H1 (cell line): ENCODE data around the gene SERHL2. TPM values are rescaled to one million over a fixed set of nuclear protein-coding genes. Genes with fewer than 3 reads are reported as not detected.
A peak's percentile ranks its signal among the peaks of the same experiment; 100 is the strongest.

Experiments used
- CTCF ChIA-PET: fragments of 300-600 bp; sonication (Branson Sonifier 250); formaldehyde crosslinking; loops from one replicate; lab custom pipeline; 2021; ENCODE audit not compliant: partially characterized antibody; lab: Charles Lee
- POLR2A ChIA-PET: fragments of 300-600 bp; sonication (Branson Sonifier 250); formaldehyde crosslinking; loops from one replicate; lab custom pipeline; 2021; ENCODE audit warnings: inconsistent platforms; ENCODE audit not compliant: partially characterized antibody; lab: Charles Lee
- DNase-seq, 2 experiments: peaks; one replicate each; pipeline versions ENCODE4 v3.0.0 to v3.0.0-alpha.2; 2010 to 2022; ENCODE audit warnings: low spot score in 2 of 2, low read depth in 1 of 2, mixed read lengths in 1 of 2
- FAIRE-seq: peaks from 2 replicates; lab custom pipeline; 2011; peaks lifted over from hg19 to GRCh38; lab: Jason Lieb, UNC
- H2AFZ ChIP-seq: 2 replicates; pipeline ENCODE4 v1.8.1; 2012; ENCODE audit warnings: low read length, inconsistent platforms
- H2AK5ac ChIP-seq: 2 replicates; pipeline ENCODE4 v1.6.1; 2013; ENCODE audit warnings: low read depth, low read length
- H2BK120ac ChIP-seq: replicated peaks from 2 replicates; pipeline ENCODE3; 2013; ENCODE audit warnings: low read depth, low read length, inconsistent platforms
- H2BK12ac ChIP-seq: 2 replicates; pipeline ENCODE4 v1.6.1; 2013; ENCODE audit warnings: low read depth, low read length
- H2BK15ac ChIP-seq: 2 replicates; pipeline ENCODE4 v1.6.1; 2013; ENCODE audit warnings: low read length
- H2BK20ac ChIP-seq: 2 replicates; pipeline ENCODE4 v1.6.1; 2013; ENCODE audit warnings: low read length
- H2BK5ac ChIP-seq: 2 replicates; pipeline ENCODE4 v1.6.1; 2013; ENCODE audit warnings: low read depth, low read length
- H3K14ac ChIP-seq: 2 replicates; pipeline ENCODE4 v1.6.1; 2013; ENCODE audit warnings: inconsistent platforms; ENCODE audit not compliant: insufficient read length
- H3K18ac ChIP-seq: 2 replicates; pipeline ENCODE4 v1.6.1; 2013; ENCODE audit warnings: low read length; ENCODE audit errors: extremely low read depth
- H3K23ac ChIP-seq: 2 replicates; pipeline ENCODE4 v1.6.1; 2013; ENCODE audit warnings: inconsistent platforms; ENCODE audit not compliant: insufficient read length
- H3K23me2 ChIP-seq: 2 replicates; pipeline ENCODE4 v1.6.1; 2013; ENCODE audit warnings: low read depth, low read length
- H3K27ac ChIP-seq: 2 replicates; pipeline ENCODE4 v1.6.1; 2011; ENCODE audit warnings: low read depth, low read length, inconsistent platforms
- H3K27me3 ChIP-seq, 4 experiments: replicated peaks in 1 of 4; 1 replicate in 1 of 4; 2 replicates in 3 of 4; pipeline versions ENCODE4 v1.6.1 to v1.8.1; 2011 to 2013; ENCODE audit warnings: low read length in 3 of 4, mild to moderate bottlenecking in 3 of 4, inconsistent platforms in 2 of 4, mixed read lengths in 2 of 4, moderate library complexity in 1 of 4; ENCODE audit not compliant: control insufficient read depth in 3 of 4, insufficient read depth in 3 of 4; ENCODE audit errors: extremely low read depth in 1 of 4
- H3K36me3 ChIP-seq, 4 experiments: 2 replicates each; pipeline versions ENCODE4 v1.6.1 to v1.8.1; 2011 to 2013; ENCODE audit warnings: mild to moderate bottlenecking in 4 of 4, low read length in 3 of 4, moderate library complexity in 2 of 4, control low read depth in 1 of 4, inconsistent platforms in 1 of 4; ENCODE audit not compliant: insufficient read depth in 4 of 4, control insufficient read depth in 2 of 4
- H3K4ac ChIP-seq: replicated peaks from 2 replicates; pipeline ENCODE3; 2013; ENCODE audit warnings: low read length, low read depth, mixed read lengths, inconsistent platforms; ENCODE audit not compliant: insufficient read length
- H3K4me1 ChIP-seq, 4 experiments: replicated peaks in 1 of 4; 1 replicate in 1 of 4; 2 replicates in 3 of 4; pipeline versions ENCODE4 v1.6.1 to v1.8.1; 2011 to 2013; ENCODE audit warnings: low read length in 3 of 4, inconsistent platforms in 2 of 4, mixed read lengths in 1 of 4; ENCODE audit not compliant: insufficient read depth in 4 of 4, control insufficient read depth in 3 of 4
- H3K4me2 ChIP-seq, 2 experiments: 2 replicates each; pipeline versions ENCODE4 v1.6.1 to v1.8.1; 2011 to 2013; ENCODE audit warnings: low read depth in 2 of 2, low read length in 2 of 2, control low read depth in 1 of 2, inconsistent platforms in 1 of 2, mild to moderate bottlenecking in 1 of 2; ENCODE audit not compliant: insufficient read depth in 1 of 2
- H3K4me3 ChIP-seq, 4 experiments: fragments of 200-600, 300-600 bp in 1 of 4; sonication (generic), shearing (Covaris generic), sonication (Bioruptor Twin) in 1 of 4; 2 replicates each; pipeline versions ENCODE4 v1.5.1 to v1.8.1; 2011 to 2016; ENCODE audit warnings: low read length in 4 of 4, low read depth in 3 of 4, control low read depth in 2 of 4, inconsistent platforms in 2 of 4, mild to moderate bottlenecking in 2 of 4, mixed read lengths in 1 of 4, moderate library complexity in 1 of 4; ENCODE audit not compliant: insufficient read depth in 2 of 4; ENCODE audit errors: extremely low read depth in 1 of 4
- H3K56ac ChIP-seq: replicated peaks from 2 replicates; pipeline ENCODE3; 2013; ENCODE audit warnings: low read depth, mild to moderate bottlenecking, mixed read lengths, low read length, inconsistent platforms; ENCODE audit not compliant: insufficient read length
- H3K79me1 ChIP-seq: 2 replicates; pipeline ENCODE4 v1.6.1; 2013; ENCODE audit warnings: low read depth, low read length, control low read depth
- H3K79me2 ChIP-seq, 2 experiments: 2 replicates each; pipeline versions ENCODE4 v1.6.1 to v1.8.1; 2012 to 2013; ENCODE audit warnings: low read length in 2 of 2, mild to moderate bottlenecking in 2 of 2, inconsistent platforms in 1 of 2; ENCODE audit not compliant: insufficient read depth in 2 of 2, control insufficient read depth in 1 of 2
- H3K9ac ChIP-seq, 4 experiments: replicated peaks in 1 of 4; 1 replicate in 1 of 4; 2 replicates in 3 of 4; pipeline versions ENCODE4 v1.6.1 to v1.8.1; 2011 to 2013; ENCODE audit warnings: low read depth in 3 of 4, low read length in 3 of 4, control low read depth in 2 of 4, mild to moderate bottlenecking in 2 of 4, moderate library complexity in 2 of 4, inconsistent platforms in 1 of 4; ENCODE audit errors: extremely low read depth in 1 of 4
- H3K9me3 ChIP-seq, 2 experiments: 2 replicates each; pipeline versions ENCODE4 v1.6.1 to v1.8.1; 2012 to 2013; ENCODE audit warnings: mild to moderate bottlenecking in 2 of 2, moderate library complexity in 2 of 2, control low read depth in 1 of 2, inconsistent platforms in 1 of 2, low read depth in 1 of 2, low read length in 1 of 2, mixed read lengths in 1 of 2; ENCODE audit not compliant: insufficient read depth in 2 of 2
- H4K20me1 ChIP-seq, 2 experiments: replicated peaks in 1 of 2; 2 replicates each; pipeline versions ENCODE3 to v1.8.1; 2011 to 2013; ENCODE audit warnings: inconsistent platforms in 2 of 2, low read length in 2 of 2, mild to moderate bottlenecking in 1 of 2; ENCODE audit not compliant: insufficient read depth in 2 of 2, control insufficient read depth in 1 of 2
- H4K5ac ChIP-seq: 2 replicates; pipeline ENCODE4 v1.6.1; 2013; ENCODE audit warnings: low read length, low read depth, mixed read lengths, inconsistent platforms; ENCODE audit not compliant: insufficient read length
- H4K8ac ChIP-seq: 2 replicates; pipeline ENCODE4 v1.8.0; 2013; ENCODE audit warnings: mild to moderate bottlenecking, moderate library complexity, low read length, inconsistent platforms; ENCODE audit not compliant: insufficient read depth; ENCODE audit errors: extremely low read depth
- H4K91ac ChIP-seq: replicated peaks from 2 replicates; pipeline ENCODE3; 2013; ENCODE audit warnings: low read length, mixed read lengths, inconsistent platforms; ENCODE audit not compliant: insufficient read length
- ATF3 ChIP-seq: IDR thresholded peaks from 2 replicates; pipeline ENCODE4 v1.6.1; 2011; ENCODE audit warnings: low read depth, mild to moderate bottlenecking, low read length; ENCODE audit not compliant: insufficient read depth
- CEBPB ChIP-seq: IDR thresholded peaks from 2 replicates; pipeline ENCODE4 v1.6.1; 2012; ENCODE audit warnings: low read depth, low read length
- CHD1 ChIP-seq: IDR thresholded peaks from 2 replicates; pipeline ENCODE4 v1.6.1; 2012; ENCODE audit warnings: low read depth, low read length, improper control_type of control experiment
- FOSL1 ChIP-seq: IDR thresholded peaks from 2 replicates; pipeline ENCODE4 v1.6.1; 2011; ENCODE audit warnings: mild to moderate bottlenecking, low read depth, low read length, moderate library complexity; ENCODE audit not compliant: insufficient read depth
- HDAC6 ChIP-seq: IDR thresholded peaks from one replicate; pipeline ENCODE4 v1.7.1; 2012; ENCODE audit warnings: low read depth, mild to moderate bottlenecking, inconsistent platforms, low read length, moderate library complexity
- SIRT6 ChIP-seq: IDR thresholded peaks from one replicate; pipeline ENCODE4 v1.7.1; 2012; ENCODE audit warnings: low read length, inconsistent platforms
- SP2 ChIP-seq: IDR thresholded peaks from 2 replicates; pipeline ENCODE4 v1.6.1; 2012; ENCODE audit warnings: mild to moderate bottlenecking, low read length, inconsistent platforms
- SRF ChIP-seq: IDR thresholded peaks from 2 replicates; pipeline ENCODE4 v1.6.1; 2011; ENCODE audit warnings: mild to moderate bottlenecking, low read depth, low read length, moderate library complexity
- TCF12 ChIP-seq: IDR thresholded peaks from 2 replicates; pipeline ENCODE4 v1.6.1; 2011; ENCODE audit warnings: low read depth, mild to moderate bottlenecking, low read length
- TEAD4 ChIP-seq: IDR thresholded peaks from 2 replicates; pipeline ENCODE4 v1.6.1; 2012; ENCODE audit warnings: low read depth, low read length, inconsistent platforms, mixed read lengths
- YY1 ChIP-seq: IDR thresholded peaks from 2 replicates; pipeline ENCODE4 v1.6.1; 2011; ENCODE audit warnings: low read depth, mild to moderate bottlenecking, low read length
- WGBS, 2 experiments: shearing (Covaris generic) in 1 of 2; methylation state at CpG; one replicate each; pipeline versions ENCODE4 v1.1.6 to v1.1.7; 2013 to 2015; ENCODE audit warnings: low lambda C conversion rate in 2 of 2, mixed read lengths in 2 of 2, inconsistent platforms in 1 of 2, low coverage in 1 of 2, missing lambda C conversion rate in 1 of 2; ENCODE audit not compliant: insufficient replicate concordance in 2 of 2, insufficient coverage in 1 of 2, insufficient read length in 1 of 2; ENCODE audit errors: extremely low coverage in 1 of 2, missing lambda C conversion rate in 1 of 2; 5-methylcytosine and 5-hydroxymethylcytosine counted together
- polyA plus RNA-seq, 7 experiments: library from polyadenylated mRNA; depleted of rRNA in 3 of 7; stranded (reverse) in 5 of 7; unstranded in 2 of 7; fragments of >200 nt in 5 of 7; fragments of 200-250 nt in 2 of 7; gene quantifications; 1 replicate in 5 of 7; 2 replicates in 1 of 7; 4 replicates in 1 of 7; pipeline versions ENCODE4 v1.2.1 to v1.2.3, GENCODE V29; 2011 to 2013; ENCODE audit warnings: missing spikeins in 2 of 7, mixed read lengths in 2 of 7
- total RNA-seq: library from RNA; stranded (reverse); fragmentation: NEBNext Ultra II Directional; extraction: Animal tissue kit (Norgen Biotek cat#: 25700); gene quantifications from 2 replicates; pipeline ENCODE4 v1.2.1, GENCODE V29; 2021

The SERHL2 gene
- total and polyA plus RNA-seq, 2 of the 8 experiments (the other 6 are each of a cell fraction or from before 2014, with no cell fraction given), result 0.91 TPM; not detected in 1

GRCh38 chr22:42615092-42615859, 61.5 kb downstream of the SERHL2 start:
- Histone ChIP-seq H3K23ac (no peak overlapping the region), H3K9me3 (no peaks in the 10 kb centered on the region), H3K14ac (no peak overlapping the region), H3K27ac (peak overlapping the region; percentile 98), H2BK20ac (no peak overlapping the region), H2BK12ac (peak overlapping the region; percentile 46), H3K36me3 (peaks cover 0 to 4% (median 2%) of the 10 kb centered on the region in 4 experiments; a peak in 4 of 8 replicates), H3K79me1 (peaks cover 9% of the 10 kb centered on the region), H2BK120ac (peak overlapping the region; percentile 97), H3K4ac (peak overlapping the region; percentile 97), H3K4me1 (peaks cover 5 to 9% (median 9%) of the 10 kb centered on the region in 4 experiments), H2BK5ac (peak overlapping the region; percentile 100), H2AFZ (no peak overlapping the region), H3K27me3 (no peaks in the 10 kb centered on the region), H2BK15ac (no peak overlapping the region), H3K4me3 (peak overlapping the region in 3 of 4 experiments; percentile 90 to 98 (median 98); a peak in 5 of 8 replicates), H4K20me1 (peaks cover 7 to 11% of the 10 kb centered on the region in 2 experiments), H3K56ac (peak overlapping the region; percentile 70), H4K8ac (peak overlapping the region; percentile 95; the same call in 1 of the 2 replicates), H4K5ac (no peak overlapping the region), H2AK5ac (peak overlapping the region; percentile 67; the same call in 1 of the 2 replicates), H3K23me2 (peaks cover 6% of the 10 kb centered on the region; the same call in 1 of the 2 replicates), H3K18ac (no peak overlapping the region; the same call in 1 of the 2 replicates), H3K4me2 (peak overlapping the region; percentile 43 to 53), H3K79me2 (peaks cover 32 to 40% of the 10 kb centered on the region in 2 experiments), H4K91ac (no peak overlapping the region), H3K9ac (peak overlapping the region in 3 of 4 experiments; percentile 90 to 98 (median 96); a peak in 6 of 7 replicates)
- ChIA-PET POLR2A (interaction anchor here (0.7 to 13.9 kb wide), 90 partner anchors 10 to 1285 kb away, joined by 3 to 399 read pairs (median 4); partner anchors contain the start of genes A4GALT, ARFGAP3, ATP5MGL and CYB5R3), CTCF (interaction anchor here (0.8 to 1.3 kb wide), 3 partner anchors 34 to 205 kb away, joined by 3 read pairs; no protein-coding TSS in a partner anchor)
- FAIRE-seq (peak; percentile 81), DNase-seq (peak; percentile 84 to 97)
- 7% methylated on average over 35 of the region's 35 CpGs; no CpG with 5 or more reads in 1 of the 2 experiments for WGBS, 2 experiments
- TF ChIP-seq FOSL1 (no peak), HDAC6 (no peak), YY1 (peak; percentile 50; the same call in 1 of the 2 replicates), CEBPB (no peak), ATF3 (no peak), SIRT6 (no peak), SRF (0 out of 2 replicates have a peak, but pooled peaks have one; percentile 8), TCF12 (peak; percentile 83), SP2 (no peak), TEAD4 (no peak), CHD1 (no peak)
